HG02943 (cell line): ENCODE measurements around the gene CEP131.

Experiments
- ATAC-seq: cut with Tn5 transposase; IDR thresholded peaks from one replicate; pipeline ENCODE4 v1.9.1; 2021; ENCODE audit warnings: mild to moderate bottlenecking, low read depth, moderate library complexity; ENCODE audit not compliant: unreplicated experiment

The CEP131 gene

GRCh38 chr17:81252326-81252986, 29.7 kb upstream of the CEP131 start:
- no peak for ATAC-seq

- no peak for ATAC-seq
Observed at GRCh38 chr17:81251709-81252301, 29.0 kb upstream of the CEP131 start.

- no peak for ATAC-seq
Observed at GRCh38 chr17:81251094-81251708, 28.4 kb upstream of the CEP131 start.

GRCh38 chr17:81250286-81251093, 27.7 kb upstream of the CEP131 start:
- no peak for ATAC-seq

- no peak for ATAC-seq
Observed at GRCh38 chr17:81249223-81250040, 26.7 kb upstream of the CEP131 start.

GRCh38 chr17:81248649-81249048, 25.9 kb upstream of the CEP131 start:
- no peak for ATAC-seq

- no peak for ATAC-seq
Observed at GRCh38 chr17:81247339-81247990, 24.7 kb upstream of the CEP131 start.

GRCh38 chr17:81246679-81247338, 24.0 kb upstream of the CEP131 start:
- no peak for ATAC-seq

GRCh38 chr17:81246343-81246670, 23.5 kb upstream of the CEP131 start:
- no peak for ATAC-seq

- no peak for ATAC-seq
Observed at GRCh38 chr17:81245665-81246342, 23.0 kb upstream of the CEP131 start.

- no peak for ATAC-seq
Observed at GRCh38 chr17:81245024-81245664, 22.4 kb upstream of the CEP131 start.

GRCh38 chr17:81244358-81245023, 21.7 kb upstream of the CEP131 start:
- ATAC-seq: no peak

GRCh38 chr17:81243333-81243664, 20.5 kb upstream of the CEP131 start:
- ATAC-seq: no peak

- no peak for ATAC-seq
Observed at GRCh38 chr17:81242421-81243332, 19.9 kb upstream of the CEP131 start.

- ATAC-seq: no peak
Observed at GRCh38 chr17:81241648-81242420, 19.1 kb upstream of the CEP131 start.

GRCh38 chr17:81241203-81241602, 18.4 kb upstream of the CEP131 start:
- ATAC-seq: no peak
